GM10266 (cell line): Measurements from ENCODE around the gene MALAT1.

Experiments used
- DNase-seq: peaks from one replicate; pipeline ENCODE4 v3.0.0; 2012; ENCODE audit errors: extremely low spot score
- TF ChIP-seq, protein P1 (sequence below): IDR thresholded peaks from 2 replicates; pipeline ENCODE4 v1.5.1; 2012; ENCODE audit warnings: mild to moderate bottlenecking, low read depth; ENCODE audit not compliant: control insufficient read depth, insufficient read depth; ENCODE audit errors: missing control alignments

Gene MALAT1

DNA sequence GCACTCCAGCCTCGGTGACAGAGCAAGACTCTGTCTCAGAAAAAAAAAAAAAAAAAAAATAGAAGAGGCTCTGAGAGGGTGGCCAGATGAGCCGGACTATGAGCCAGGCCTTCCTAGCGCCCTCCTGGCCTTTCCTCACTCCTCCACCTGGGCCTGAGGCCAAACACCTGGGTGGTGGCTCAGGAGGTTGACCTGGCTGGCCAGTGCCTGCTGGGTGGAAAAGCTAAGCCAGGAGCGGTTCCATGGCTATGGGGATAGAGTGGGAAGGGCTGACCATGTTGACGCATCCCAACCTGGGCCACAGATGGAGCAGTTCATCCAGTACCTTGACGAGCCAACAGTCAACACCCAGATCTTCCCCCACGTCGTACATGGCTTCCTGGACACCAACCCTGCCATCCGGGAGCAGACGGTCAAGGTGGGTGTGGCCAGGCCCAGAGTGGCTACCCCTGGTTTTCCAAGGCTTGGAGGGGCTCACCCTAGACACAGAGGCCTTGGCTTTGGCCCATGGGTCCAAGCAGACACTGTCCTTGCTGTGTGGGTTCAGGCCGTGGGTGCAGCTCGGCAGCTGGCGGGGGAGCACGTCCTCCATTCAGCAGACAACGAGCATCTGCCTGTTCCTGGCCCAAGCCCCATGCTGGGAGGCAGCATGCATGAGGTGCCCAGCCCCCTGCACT lies 33.7 kb downstream of the MALAT1 start:
- no peak for DNase-seq
- TF ChIP-seq, protein P1, sequence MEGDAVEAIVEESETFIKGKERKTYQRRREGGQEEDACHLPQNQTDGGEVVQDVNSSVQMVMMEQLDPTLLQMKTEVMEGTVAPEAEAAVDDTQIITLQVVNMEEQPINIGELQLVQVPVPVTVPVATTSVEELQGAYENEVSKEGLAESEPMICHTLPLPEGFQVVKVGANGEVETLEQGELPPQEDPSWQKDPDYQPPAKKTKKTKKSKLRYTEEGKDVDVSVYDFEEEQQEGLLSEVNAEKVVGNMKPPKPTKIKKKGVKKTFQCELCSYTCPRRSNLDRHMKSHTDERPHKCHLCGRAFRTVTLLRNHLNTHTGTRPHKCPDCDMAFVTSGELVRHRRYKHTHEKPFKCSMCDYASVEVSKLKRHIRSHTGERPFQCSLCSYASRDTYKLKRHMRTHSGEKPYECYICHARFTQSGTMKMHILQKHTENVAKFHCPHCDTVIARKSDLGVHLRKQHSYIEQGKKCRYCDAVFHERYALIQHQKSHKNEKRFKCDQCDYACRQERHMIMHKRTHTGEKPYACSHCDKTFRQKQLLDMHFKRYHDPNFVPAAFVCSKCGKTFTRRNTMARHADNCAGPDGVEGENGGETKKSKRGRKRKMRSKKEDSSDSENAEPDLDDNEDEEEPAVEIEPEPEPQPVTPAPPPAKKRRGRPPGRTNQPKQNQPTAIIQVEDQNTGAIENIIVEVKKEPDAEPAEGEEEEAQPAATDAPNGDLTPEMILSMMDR: no peak

DNA sequence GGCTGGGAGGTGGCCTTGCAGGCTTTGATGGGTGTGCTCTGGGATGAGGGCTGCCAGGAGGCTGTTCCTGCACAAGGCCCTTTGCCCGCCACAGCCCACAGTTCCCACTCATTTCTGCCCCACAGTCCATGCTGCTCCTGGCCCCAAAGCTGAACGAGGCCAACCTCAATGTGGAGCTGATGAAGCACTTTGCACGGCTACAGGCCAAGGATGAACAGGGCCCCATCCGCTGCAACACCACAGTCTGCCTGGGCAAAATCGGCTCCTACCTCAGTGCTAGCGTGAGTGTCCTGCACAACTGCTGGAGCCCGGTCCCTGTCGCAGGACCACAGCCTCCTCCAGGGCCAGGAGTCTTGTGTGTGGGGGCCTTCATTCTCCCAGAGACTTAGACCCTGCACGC lies 36.3 kb downstream of the MALAT1 start:
- TF ChIP-seq, protein P1: no peak
- no peak for DNase-seq

DNA sequence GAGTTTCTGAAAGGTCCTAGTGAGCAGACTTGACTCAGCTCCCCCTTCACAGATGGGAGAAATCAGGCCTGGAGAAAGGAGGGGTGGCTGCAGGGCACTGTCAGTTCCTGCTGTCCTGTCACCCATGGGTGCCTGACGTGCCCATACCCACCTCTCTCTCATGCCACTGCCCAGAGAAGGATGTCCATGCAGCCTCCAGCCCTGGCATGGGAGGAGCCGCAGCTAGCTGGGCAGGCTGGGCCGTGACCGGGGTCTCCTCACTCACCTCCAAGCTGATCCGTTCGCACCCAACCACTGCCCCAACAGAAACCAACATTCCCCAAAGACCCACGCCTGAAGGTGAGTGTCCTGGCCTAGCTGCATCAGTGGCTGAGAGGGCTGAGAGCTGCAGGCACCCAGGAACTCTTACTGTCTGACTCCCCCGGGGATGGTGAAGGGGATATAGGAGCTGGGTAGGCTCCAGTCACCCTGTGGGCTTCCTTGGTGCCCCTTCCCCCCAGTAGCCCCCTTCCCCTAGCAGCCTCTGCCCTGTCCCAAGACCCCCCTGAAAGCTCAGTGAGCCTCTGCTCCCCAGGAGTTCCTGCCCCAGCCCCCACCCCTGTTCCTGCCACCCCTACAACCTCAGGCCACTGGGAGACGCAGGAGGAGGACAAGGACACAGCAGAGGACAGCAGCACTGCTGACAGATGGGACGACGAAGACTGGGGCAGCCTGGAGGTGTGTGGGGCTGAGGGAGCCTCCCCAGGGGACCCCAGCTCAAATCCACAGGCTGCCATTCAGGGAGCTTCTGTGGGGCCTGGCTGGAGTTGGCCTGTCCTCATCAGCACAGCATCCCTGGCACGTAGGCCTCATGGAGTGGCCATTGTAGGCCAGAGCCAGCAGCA lies 37.8 kb downstream of the MALAT1 start:
- DNase-seq: no peak
- TF ChIP-seq, protein P1: no peak

DNA sequence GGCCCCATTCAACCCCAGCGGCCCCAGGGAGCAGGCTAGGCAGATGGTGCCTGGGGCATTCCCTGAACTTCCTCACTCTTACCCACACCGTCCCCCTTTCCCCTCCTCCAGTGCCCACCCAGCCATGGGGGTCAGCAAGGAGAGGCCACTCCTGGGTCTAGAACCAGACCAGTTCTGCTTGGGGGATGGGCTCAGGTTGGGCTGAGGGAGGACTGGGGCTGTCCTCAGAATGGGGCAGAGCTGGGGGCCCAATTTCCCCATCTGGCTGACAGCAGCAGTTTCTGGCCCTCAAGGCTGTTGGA lies 38.4 kb downstream of the MALAT1 start:
- no peak for DNase-seq
- TF ChIP-seq, protein P1: no peak

DNA sequence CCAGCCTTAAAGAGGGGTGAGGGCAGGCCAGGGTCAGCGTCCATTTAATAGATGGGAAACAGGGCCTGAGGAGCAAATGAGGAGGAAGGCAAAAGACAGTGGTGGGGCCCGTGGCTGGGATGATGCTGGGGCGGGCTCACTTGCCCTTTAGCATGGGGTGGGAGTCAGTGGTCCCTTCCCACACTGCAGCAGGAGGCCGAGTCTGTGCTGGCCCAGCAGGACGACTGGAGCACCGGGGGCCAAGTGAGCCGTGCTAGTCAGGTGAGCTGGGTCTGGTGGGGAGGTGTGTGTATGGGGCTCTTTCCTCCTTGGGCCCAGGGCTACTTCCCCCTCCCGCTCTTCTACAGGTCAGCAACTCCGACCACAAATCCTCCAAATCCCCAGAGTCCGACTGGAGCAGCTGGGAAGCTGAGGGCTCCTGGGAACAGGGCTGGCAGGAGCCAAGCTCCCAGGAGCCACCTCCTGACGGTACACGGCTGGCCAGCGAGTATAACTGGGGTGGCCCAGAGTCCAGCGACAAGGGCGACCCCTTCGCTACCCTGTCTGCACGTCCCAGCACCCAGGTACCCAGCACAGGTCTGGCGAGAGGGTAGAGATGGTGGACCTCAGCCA lies 38.9 kb downstream of the MALAT1 start:
- TF ChIP-seq, protein P1: no peak
- no peak for DNase-seq

DNA sequence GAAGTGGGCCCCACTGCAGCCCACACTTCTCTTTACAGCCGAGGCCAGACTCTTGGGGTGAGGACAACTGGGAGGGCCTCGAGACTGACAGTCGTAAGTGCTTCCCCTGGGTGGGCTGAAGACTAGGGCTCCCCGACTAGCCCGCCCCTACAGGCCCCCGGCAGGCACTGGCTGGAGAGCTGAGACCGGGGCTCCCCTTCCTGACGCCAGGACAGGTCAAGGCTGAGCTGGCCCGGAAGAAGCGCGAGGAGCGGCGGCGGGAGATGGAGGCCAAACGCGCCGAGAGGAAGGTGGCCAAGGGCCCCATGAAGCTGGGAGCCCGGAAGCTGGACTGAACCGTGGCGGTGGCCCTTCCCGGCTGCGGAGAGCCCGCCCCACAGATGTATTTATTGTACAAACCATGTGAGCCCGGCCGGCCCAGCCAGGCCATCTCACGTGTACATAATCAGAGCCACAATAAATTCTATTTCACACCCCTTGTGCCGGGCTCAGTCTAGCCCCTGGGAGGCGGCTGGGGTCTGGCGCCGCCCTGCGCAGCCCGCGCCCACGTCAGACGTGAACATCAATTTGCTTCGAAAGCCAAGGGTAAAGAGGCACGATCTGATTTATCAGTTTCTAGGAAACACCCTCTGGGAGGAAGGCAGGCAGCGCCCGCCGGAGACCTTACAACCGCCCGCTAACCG lies 39.5 kb downstream of the MALAT1 start:
- TF ChIP-seq, protein P1: no peak
- DNase-seq: no peak
